ENCODE data around the gene VDAC1. TPM values are rescaled to one million over a fixed set of nuclear protein-coding genes. Genes with fewer than 3 reads are reported as not detected.

VDAC1 gene
- total and polyA plus RNA-seq, 2 donors (not counting 1 experiment from before 2014, with no cell fraction given), result 27.8 to 60.7 TPM

GRCh38 chr5:133933670-133934295 is 71.0 kb downstream of the VDAC1 start:
- peak overlapping the region; percentile 93 to 99 for H3K27ac ChIP-seq (ENCODE audit: low read length in 2 of 2)
- Mint-ChIP-seq H3K27me3 (no peaks in the 10 kb centered on the region), H3K4me3 (peak overlapping the region; percentile 87), H3K27ac (peak overlapping the region; percentile 99), H3K4me1 (peaks cover 94% of the 10 kb centered on the region), H3K9me3 (ENCODE audit: insufficient read depth) (peaks cover 3% of the 10 kb centered on the region)
- peak overlapping the region in 4 of 5 experiments; percentile 15 to 54 (median 26) for H3K4me3 ChIP-seq (ENCODE audit: control extremely low read depth in 1 of 5, extremely low read depth in 1 of 5, insufficient read depth in 1 of 5, low read depth in 2 of 5, low read length in 4 of 5)
- H4K20me1 ChIP-seq (ENCODE audit: control insufficient read depth, insufficient read depth, low read length, poor library complexity, severe bottlenecking), result no peaks in the 10 kb centered on the region
- H3K9me3 ChIP-seq (ENCODE audit: control extremely low read depth in 1 of 3, control insufficient read depth in 2 of 3, insufficient read depth in 1 of 3, low read length in 2 of 3), result peaks cover 0 to 24% (median 0%) of the 10 kb centered on the region in 3 donors
- POLR2A ChIA-PET, result interaction anchor here (1.6 to 1.8 kb wide), 2 partner anchors 11 to 23 kb away, joined by 3 to 6 read pairs; no protein-coding TSS in a partner anchor
- peaks cover 100% of the 10 kb centered on the region in 2 donors for H3K4me1 ChIP-seq (ENCODE audit: control insufficient read depth in 2 of 2, insufficient read depth in 2 of 2, low read length in 2 of 2)
- WGBS (ENCODE audit: insufficient coverage), result 11% methylated on average over 11 of the region's 12 CpGs
- H3K27me3 ChIP-seq (replicated peaks in 1 of 4; ENCODE audit: control extremely low read depth in 1 of 4, control insufficient read depth in 3 of 4, insufficient read depth in 4 of 4, low read length in 3 of 4), result no peaks in the 10 kb centered on the region
- peak overlapping the region; percentile 43 for H2AFZ ChIP-seq (ENCODE audit: insufficient read depth, low read depth, low read length, poor library complexity, severe bottlenecking)
- ATAC-seq (ENCODE audit: low read depth) (no peak), DNase-seq (peak; percentile 36)
- intact Hi-C loops (cut with micrococcal nuclease), result loop anchor here (1.0 kb wide), 1 partner anchor 35 kb away; the partner anchor contains the start of gene C5orf15
- H3K79me2 ChIP-seq (ENCODE audit: control insufficient read depth, insufficient read depth, low read length), result peaks cover 6% of the 10 kb centered on the region
- CTCF ChIA-PET, result interaction anchor here (0.6 to 2.0 kb wide), 4 partner anchors 10 to 900 kb away, joined by 3 to 15 read pairs (median 4); no protein-coding TSS in a partner anchor
- peak overlapping the region; percentile 56 for H3K9ac ChIP-seq (ENCODE audit: low read length)
- peak overlapping the region; percentile 83 for H3K4me2 ChIP-seq (replicated peaks; ENCODE audit: low read depth, low read length, poor library complexity, severe bottlenecking)
- TF ChIP-seq EZH2 (IDR thresholded peaks at IDR 0.05; ENCODE audit: borderline replicate concordance, insufficient read depth, low read depth, low read length, poor library complexity, severe bottlenecking), result no peak
- TF ChIP-seq, protein P1, sequence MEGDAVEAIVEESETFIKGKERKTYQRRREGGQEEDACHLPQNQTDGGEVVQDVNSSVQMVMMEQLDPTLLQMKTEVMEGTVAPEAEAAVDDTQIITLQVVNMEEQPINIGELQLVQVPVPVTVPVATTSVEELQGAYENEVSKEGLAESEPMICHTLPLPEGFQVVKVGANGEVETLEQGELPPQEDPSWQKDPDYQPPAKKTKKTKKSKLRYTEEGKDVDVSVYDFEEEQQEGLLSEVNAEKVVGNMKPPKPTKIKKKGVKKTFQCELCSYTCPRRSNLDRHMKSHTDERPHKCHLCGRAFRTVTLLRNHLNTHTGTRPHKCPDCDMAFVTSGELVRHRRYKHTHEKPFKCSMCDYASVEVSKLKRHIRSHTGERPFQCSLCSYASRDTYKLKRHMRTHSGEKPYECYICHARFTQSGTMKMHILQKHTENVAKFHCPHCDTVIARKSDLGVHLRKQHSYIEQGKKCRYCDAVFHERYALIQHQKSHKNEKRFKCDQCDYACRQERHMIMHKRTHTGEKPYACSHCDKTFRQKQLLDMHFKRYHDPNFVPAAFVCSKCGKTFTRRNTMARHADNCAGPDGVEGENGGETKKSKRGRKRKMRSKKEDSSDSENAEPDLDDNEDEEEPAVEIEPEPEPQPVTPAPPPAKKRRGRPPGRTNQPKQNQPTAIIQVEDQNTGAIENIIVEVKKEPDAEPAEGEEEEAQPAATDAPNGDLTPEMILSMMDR (IDR thresholded peaks at IDR 0.05), result no peak
- H3K36me3 ChIP-seq (replicated peaks in 1 of 2; ENCODE audit: control extremely low read depth in 1 of 2, control insufficient read depth in 1 of 2, extremely low read depth in 1 of 2, insufficient read depth in 2 of 2, low read length in 1 of 2), result no peaks in the 10 kb centered on the region

GRCh38 chr5:133933169-133933509 is 71.6 kb downstream of the VDAC1 start:
- H3K9me3 ChIP-seq (ENCODE audit: control extremely low read depth in 1 of 3, control insufficient read depth in 2 of 3, insufficient read depth in 1 of 3, low read length in 2 of 3), result peaks cover 0 to 22% (median 0%) of the 10 kb centered on the region in 3 donors
- TF ChIP-seq EZH2 (IDR thresholded peaks at IDR 0.05; ENCODE audit: borderline replicate concordance, insufficient read depth, low read depth, low read length, poor library complexity, severe bottlenecking), result no peak
- TF ChIP-seq, protein P1 (IDR thresholded peaks at IDR 0.05), result no peak
- no peaks in the 10 kb centered on the region for H3K36me3 ChIP-seq (replicated peaks in 1 of 2; ENCODE audit: control extremely low read depth in 1 of 2, control insufficient read depth in 1 of 2, extremely low read depth in 1 of 2, insufficient read depth in 2 of 2, low read length in 1 of 2)
- ATAC-seq (ENCODE audit: low read depth) (no peak), DNase-seq (no peak)
- peaks cover 100% of the 10 kb centered on the region in 2 donors for H3K4me1 ChIP-seq (ENCODE audit: control insufficient read depth in 2 of 2, insufficient read depth in 2 of 2, low read length in 2 of 2)
- Mint-ChIP-seq H3K27me3 (no peaks in the 10 kb centered on the region), H3K27ac (peak overlapping the region; percentile 99), H3K4me3 (peak overlapping the region; percentile 87), H3K4me1 (peaks cover 94% of the 10 kb centered on the region), H3K9me3 (ENCODE audit: insufficient read depth) (peaks cover 3% of the 10 kb centered on the region)
- ChIA-PET CTCF (no interaction called here), POLR2A (no interaction called here)
- no peaks in the 10 kb centered on the region for H3K27me3 ChIP-seq (replicated peaks in 1 of 4; ENCODE audit: control extremely low read depth in 1 of 4, control insufficient read depth in 3 of 4, insufficient read depth in 4 of 4, low read length in 3 of 4)
- WGBS (ENCODE audit: insufficient coverage), result 0% methylated on average over 1 of the region's 3 CpGs
- no peak overlapping the region for H2AFZ ChIP-seq (ENCODE audit: insufficient read depth, low read depth, low read length, poor library complexity, severe bottlenecking)
- H3K4me2 ChIP-seq (replicated peaks; ENCODE audit: low read depth, low read length, poor library complexity, severe bottlenecking), result peak overlapping the region; percentile 83
- intact Hi-C loops (cut with micrococcal nuclease), result loop anchor here (1.0 kb wide), 1 partner anchor 35 kb away; the partner anchor contains the start of gene C5orf15
- H3K9ac ChIP-seq (ENCODE audit: low read length), result peak overlapping the region; percentile 56
- peaks cover 6% of the 10 kb centered on the region for H3K79me2 ChIP-seq (ENCODE audit: control insufficient read depth, insufficient read depth, low read length)
- H3K27ac ChIP-seq (ENCODE audit: low read length in 2 of 2), result peak overlapping the region; percentile 93 to 99
- H3K4me3 ChIP-seq (ENCODE audit: control extremely low read depth in 1 of 5, extremely low read depth in 1 of 5, insufficient read depth in 1 of 5, low read depth in 2 of 5, low read length in 4 of 5), result peak overlapping the region in 3 of 5 experiments; percentile 7 to 54 (median 25)
- H4K20me1 ChIP-seq (ENCODE audit: control insufficient read depth, insufficient read depth, low read length, poor library complexity, severe bottlenecking), result no peaks in the 10 kb centered on the region
